Neural cell (in vitro differentiated cells): Measurements from ENCODE around the gene NEURL1. TPM values are rescaled to one million over a fixed set of nuclear protein-coding genes. Genes with fewer than 3 reads are reported as not detected.

Source experiments
- H2AFZ ChIP-seq: fragments of 200-600, 300-800 bp; sonication (generic), shearing (Covaris generic); 2 replicates; pipeline ENCODE4 v1.6.0; 2014; ENCODE audit warnings: low read depth, mild to moderate bottlenecking, antibody characterized with exemption, low read length, moderate library complexity
- H3F3A ChIP-seq: fragments of 200-600 bp; shearing (Covaris generic); 2 replicates; pipeline ENCODE4 v1.6.1; 2016; ENCODE audit warnings: mild to moderate bottlenecking, moderate library complexity, mixed read lengths, antibody characterized with exemption, low read length; ENCODE audit not compliant: insufficient read depth, poor library complexity, severe bottlenecking
- H3K27ac ChIP-seq: fragments of 200-600, 300-800 bp; sonication (generic), shearing (Covaris generic); 2 replicates; pipeline ENCODE4 v1.5.1; 2014; ENCODE audit warnings: mild to moderate bottlenecking, low read length, moderate library complexity
- H3K27me3 ChIP-seq: fragments of 300-800, 200-600 bp; sonication (generic), shearing (Covaris generic); 2 replicates; pipeline ENCODE4 v1.6.0; 2014; ENCODE audit warnings: mild to moderate bottlenecking, low read depth, low read length, moderate library complexity; ENCODE audit not compliant: insufficient read depth
- H3K36me3 ChIP-seq: fragments of 300-800, 200-600 bp; sonication (generic), shearing (Covaris generic); 2 replicates; pipeline ENCODE4 v1.5.1; 2014; ENCODE audit warnings: mild to moderate bottlenecking, antibody characterized with exemption, low read length, moderate library complexity; ENCODE audit not compliant: insufficient read depth
- H3K4me2 ChIP-seq: fragments of 300-800, 200-600 bp; sonication (generic), shearing (Covaris generic); 2 replicates; pipeline ENCODE4 v1.6.0; 2014; ENCODE audit warnings: mild to moderate bottlenecking, low read length
- H3K4me3 ChIP-seq: fragments of 300-800, 200-600 bp; sonication (generic), shearing (Covaris generic); 2 replicates; pipeline ENCODE4 v1.5.1; 2014; ENCODE audit warnings: mild to moderate bottlenecking, low read length, moderate library complexity
- H3K79me2 ChIP-seq: fragments of 200-600 bp; shearing (Covaris generic); replicated peaks from 2 replicates; pipeline ENCODE4 v1.6.0; 2014; ENCODE audit warnings: mild to moderate bottlenecking, low read length, moderate library complexity; ENCODE audit not compliant: insufficient read depth
- H3K9ac ChIP-seq: fragments of 300-800, 200-600 bp; sonication (generic), shearing (Covaris generic); 2 replicates; pipeline ENCODE4 v1.6.1; 2016; ENCODE audit warnings: mild to moderate bottlenecking, low read length, mixed read lengths
- H3K9me2 ChIP-seq: fragments of 200-600 bp; shearing (Covaris generic); 2 replicates; pipeline ENCODE4 v1.6.1; 2016; ENCODE audit warnings: mild to moderate bottlenecking, low read length, mixed read lengths; ENCODE audit not compliant: insufficient read depth
- H3K9me3 ChIP-seq: fragments of 200-600, 300-800 bp; sonication (generic), shearing (Covaris generic); 2 replicates; pipeline ENCODE4 v1.6.1; 2016; ENCODE audit warnings: mild to moderate bottlenecking, mixed run types, low read length, moderate library complexity, mixed read lengths
- H4K20me1 ChIP-seq: fragments of 200-600 bp; shearing (Covaris generic); 2 replicates; pipeline ENCODE4 v1.6.1; 2016; ENCODE audit warnings: mild to moderate bottlenecking, mixed run types; ENCODE audit not compliant: insufficient read depth
- EP300 ChIP-seq: fragments of 450-650 bp; conservative IDR thresholded peaks from 2 replicates; pipeline ENCODE4 v1.6.1; 2014; ENCODE audit warnings: antibody characterized with exemption, mild to moderate bottlenecking, moderate library complexity; ENCODE audit not compliant: poor library complexity, severe bottlenecking
- EZH2 ChIP-seq: fragments of 200-600, 300-800 bp; shearing (Covaris generic), sonication (generic); IDR thresholded peaks from 2 replicates; pipeline ENCODE4 v1.6.1; 2014; ENCODE audit warnings: antibody characterized with exemption, low read length, borderline replicate concordance, mild to moderate bottlenecking; ENCODE audit not compliant: insufficient read depth, poor library complexity, severe bottlenecking
- MXI1 ChIP-seq: fragments of 450-650 bp; conservative IDR thresholded peaks from 2 replicates; pipeline ENCODE4 v1.6.1; 2014; ENCODE audit warnings: antibody characterized with exemption, mild to moderate bottlenecking; ENCODE audit not compliant: poor library complexity, severe bottlenecking
- POLR2AphosphoS5 ChIP-seq: IDR thresholded peaks from 2 replicates; pipeline ENCODE4 v1.6.1; 2012
- RAD21 ChIP-seq: fragments of 450-650 bp; conservative IDR thresholded peaks from 2 replicates; pipeline ENCODE4 v1.6.1; 2014; ENCODE audit warnings: antibody characterized with exemption, mild to moderate bottlenecking, moderate library complexity
- SMC3 ChIP-seq: fragments of 450-650 bp; conservative IDR thresholded peaks from 2 replicates; pipeline ENCODE4 v1.6.1; 2014; ENCODE audit warnings: antibody characterized with exemption, mild to moderate bottlenecking, moderate library complexity; ENCODE audit not compliant: poor library complexity
- TAF1 ChIP-seq: IDR thresholded peaks from 2 replicates; pipeline ENCODE4 v1.6.1; 2012; ENCODE audit warnings: low read depth
- polyA plus RNA-seq: library from polyadenylated mRNA; depleted of rRNA; stranded (reverse); fragments of >200 nt; gene quantifications from 2 replicates; pipeline ENCODE4 v1.2.3, GENCODE V29; 2014
- TF ChIP-seq, protein P1 (sequence below): IDR thresholded peaks from 2 replicates; pipeline ENCODE4 v1.6.1; 2012; ENCODE audit warnings: borderline replicate concordance
- TF ChIP-seq, protein P2 (sequence below): fragments of 450-650 bp; IDR thresholded peaks from 2 replicates; pipeline ENCODE4 v1.5.1; 2014; ENCODE audit warnings: antibody characterized with exemption, mild to moderate bottlenecking, moderate library complexity; ENCODE audit not compliant: poor library complexity, severe bottlenecking

Gene NEURL1
- polyA plus RNA-seq, 1 donor from 2014 or later: 12.3 TPM

DNA sequence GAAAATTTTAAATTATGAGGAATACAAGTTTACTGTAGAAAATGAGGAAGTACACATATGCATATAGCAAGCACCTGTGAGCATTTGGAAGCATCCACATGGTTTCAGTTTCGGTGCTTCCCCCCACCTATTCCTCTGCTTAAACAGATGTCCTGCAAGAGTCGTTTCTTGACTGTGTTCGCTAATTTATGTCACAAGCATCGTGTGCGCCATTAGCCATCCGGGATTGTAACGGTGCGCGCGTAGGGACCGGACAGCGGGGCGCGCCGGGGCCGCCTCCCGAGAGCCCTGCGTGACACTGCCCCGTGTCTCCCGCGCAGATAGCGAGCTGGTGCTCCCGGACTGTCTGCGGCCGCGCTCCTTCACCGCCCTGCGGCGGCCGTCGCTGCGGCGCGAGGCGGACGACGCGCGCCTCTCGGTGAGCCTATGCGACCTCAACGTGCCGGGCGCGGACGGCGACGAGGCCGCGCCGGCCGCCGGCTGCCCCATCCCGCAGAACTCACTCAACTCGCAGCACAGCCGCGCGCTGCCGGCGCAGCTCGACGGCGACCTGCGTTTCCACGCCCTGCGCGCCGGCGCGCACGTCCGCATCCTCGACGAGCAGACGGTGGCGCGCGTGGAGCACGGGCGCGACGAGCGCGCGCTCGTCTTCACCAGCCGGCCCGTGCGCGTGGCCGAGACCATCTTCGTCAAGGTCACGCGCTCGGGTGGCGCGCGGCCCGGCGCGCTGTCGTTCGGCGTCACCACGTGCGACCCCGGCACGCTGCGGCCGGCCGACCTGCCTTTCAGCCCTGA is 90.9 kb downstream of the NEURL1 start:
- Histone ChIP-seq H3K9me3 (no peaks in the 10 kb centered on the region), H3K36me3 (no peaks in the 10 kb centered on the region), H4K20me1 (no peaks in the 10 kb centered on the region), H3K4me3 (no peak overlapping the region), H3K27me3 (no peaks in the 10 kb centered on the region), H2AFZ (no peak overlapping the region), H3K9ac (no peak overlapping the region), H3K9me2 (no peaks in the 10 kb centered on the region), H3F3A (no peaks in the 10 kb centered on the region), H3K79me2 (no peaks in the 10 kb centered on the region), H3K27ac (no peak overlapping the region), H3K4me2 (no peak overlapping the region)
- TF ChIP-seq SMC3 (no peak), POLR2AphosphoS5 (no peak), EP300 (no peak), RAD21 (no peak), MXI1 (no peak), TAF1 (no peak), EZH2 (no peak)
- TF ChIP-seq, protein P1, sequence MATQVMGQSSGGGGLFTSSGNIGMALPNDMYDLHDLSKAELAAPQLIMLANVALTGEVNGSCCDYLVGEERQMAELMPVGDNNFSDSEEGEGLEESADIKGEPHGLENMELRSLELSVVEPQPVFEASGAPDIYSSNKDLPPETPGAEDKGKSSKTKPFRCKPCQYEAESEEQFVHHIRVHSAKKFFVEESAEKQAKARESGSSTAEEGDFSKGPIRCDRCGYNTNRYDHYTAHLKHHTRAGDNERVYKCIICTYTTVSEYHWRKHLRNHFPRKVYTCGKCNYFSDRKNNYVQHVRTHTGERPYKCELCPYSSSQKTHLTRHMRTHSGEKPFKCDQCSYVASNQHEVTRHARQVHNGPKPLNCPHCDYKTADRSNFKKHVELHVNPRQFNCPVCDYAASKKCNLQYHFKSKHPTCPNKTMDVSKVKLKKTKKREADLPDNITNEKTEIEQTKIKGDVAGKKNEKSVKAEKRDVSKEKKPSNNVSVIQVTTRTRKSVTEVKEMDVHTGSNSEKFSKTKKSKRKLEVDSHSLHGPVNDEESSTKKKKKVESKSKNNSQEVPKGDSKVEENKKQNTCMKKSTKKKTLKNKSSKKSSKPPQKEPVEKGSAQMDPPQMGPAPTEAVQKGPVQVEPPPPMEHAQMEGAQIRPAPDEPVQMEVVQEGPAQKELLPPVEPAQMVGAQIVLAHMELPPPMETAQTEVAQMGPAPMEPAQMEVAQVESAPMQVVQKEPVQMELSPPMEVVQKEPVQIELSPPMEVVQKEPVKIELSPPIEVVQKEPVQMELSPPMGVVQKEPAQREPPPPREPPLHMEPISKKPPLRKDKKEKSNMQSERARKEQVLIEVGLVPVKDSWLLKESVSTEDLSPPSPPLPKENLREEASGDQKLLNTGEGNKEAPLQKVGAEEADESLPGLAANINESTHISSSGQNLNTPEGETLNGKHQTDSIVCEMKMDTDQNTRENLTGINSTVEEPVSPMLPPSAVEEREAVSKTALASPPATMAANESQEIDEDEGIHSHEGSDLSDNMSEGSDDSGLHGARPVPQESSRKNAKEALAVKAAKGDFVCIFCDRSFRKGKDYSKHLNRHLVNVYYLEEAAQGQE: no peak
- TF ChIP-seq, protein P2, sequence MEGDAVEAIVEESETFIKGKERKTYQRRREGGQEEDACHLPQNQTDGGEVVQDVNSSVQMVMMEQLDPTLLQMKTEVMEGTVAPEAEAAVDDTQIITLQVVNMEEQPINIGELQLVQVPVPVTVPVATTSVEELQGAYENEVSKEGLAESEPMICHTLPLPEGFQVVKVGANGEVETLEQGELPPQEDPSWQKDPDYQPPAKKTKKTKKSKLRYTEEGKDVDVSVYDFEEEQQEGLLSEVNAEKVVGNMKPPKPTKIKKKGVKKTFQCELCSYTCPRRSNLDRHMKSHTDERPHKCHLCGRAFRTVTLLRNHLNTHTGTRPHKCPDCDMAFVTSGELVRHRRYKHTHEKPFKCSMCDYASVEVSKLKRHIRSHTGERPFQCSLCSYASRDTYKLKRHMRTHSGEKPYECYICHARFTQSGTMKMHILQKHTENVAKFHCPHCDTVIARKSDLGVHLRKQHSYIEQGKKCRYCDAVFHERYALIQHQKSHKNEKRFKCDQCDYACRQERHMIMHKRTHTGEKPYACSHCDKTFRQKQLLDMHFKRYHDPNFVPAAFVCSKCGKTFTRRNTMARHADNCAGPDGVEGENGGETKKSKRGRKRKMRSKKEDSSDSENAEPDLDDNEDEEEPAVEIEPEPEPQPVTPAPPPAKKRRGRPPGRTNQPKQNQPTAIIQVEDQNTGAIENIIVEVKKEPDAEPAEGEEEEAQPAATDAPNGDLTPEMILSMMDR: no peak

DNA sequence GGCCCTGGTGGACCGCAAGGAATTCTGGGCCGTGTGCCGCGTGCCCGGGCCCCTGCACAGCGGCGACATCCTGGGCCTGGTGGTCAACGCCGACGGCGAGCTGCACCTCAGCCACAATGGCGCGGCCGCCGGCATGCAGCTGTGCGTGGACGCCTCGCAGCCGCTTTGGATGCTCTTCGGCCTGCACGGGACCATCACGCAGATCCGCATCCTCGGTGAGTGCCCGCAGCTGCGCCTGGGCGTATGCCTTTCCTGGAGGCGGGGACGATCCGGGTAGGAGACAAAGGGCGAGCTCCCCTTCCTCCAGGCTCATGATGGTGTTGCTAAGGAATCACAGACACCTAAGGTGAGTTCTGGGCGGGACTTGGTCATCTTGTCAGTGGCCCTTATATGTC is 91.5 kb downstream of the NEURL1 start:
- TF ChIP-seq EP300 (no peak), MXI1 (no peak), SMC3 (no peak), RAD21 (no peak), EZH2 (no peak), POLR2AphosphoS5 (no peak), TAF1 (no peak)
- TF ChIP-seq, protein P2: no peak
- TF ChIP-seq, protein P1: no peak
- Histone ChIP-seq H3K4me3 (no peak overlapping the region), H3K79me2 (no peaks in the 10 kb centered on the region), H3K36me3 (no peaks in the 10 kb centered on the region), H3K4me2 (no peak overlapping the region), H2AFZ (no peak overlapping the region), H3K9me3 (no peaks in the 10 kb centered on the region), H3K9me2 (no peaks in the 10 kb centered on the region), H3K27ac (no peak overlapping the region), H4K20me1 (no peaks in the 10 kb centered on the region), H3F3A (no peaks in the 10 kb centered on the region), H3K9ac (no peak overlapping the region), H3K27me3 (no peaks in the 10 kb centered on the region)
